Testis (tissue), 3 donors: ENCODE measurements around the gene PLSCR2. TPM values are rescaled to one million over a fixed set of nuclear protein-coding genes. Genes with fewer than 3 reads are reported as not detected.

Source experiments
- DNase-seq: peaks from one replicate; pipeline ENCODE4 v3.0.0-alpha.2; 2019
- H3K27ac ChIP-seq, 2 donors: fragments of 200-600 bp; sonication (generic); one replicate each; pipeline ENCODE4 v1.5.1; 2019
- H3K27me3 ChIP-seq: fragments of 200-600 bp; sonication (generic); one replicate; pipeline ENCODE4 v1.5.1; 2019
- H3K36me3 ChIP-seq: fragments of 200-600 bp; sonication (generic); one replicate; pipeline ENCODE4 v1.5.1; 2017; ENCODE audit warnings: low read depth; ENCODE audit errors: missing control alignments
- H3K4me1 ChIP-seq: fragments of 200-600 bp; sonication (generic); one replicate; pipeline ENCODE4 v1.5.1; 2019
- H3K4me3 ChIP-seq, 2 donors: fragments of 200-600 bp; sonication (generic); one replicate each; pipeline ENCODE4 v1.5.1; 2017 to 2019
- H3K9me3 ChIP-seq: fragments of 200-600 bp; sonication (generic); one replicate; pipeline ENCODE4 v1.5.1; 2017
- CTCF ChIP-seq, 3 experiments: fragments of 450-650 bp in 2 of 3; fragments of 200-600 bp in 1 of 3; sonication (generic) in 1 of 3; IDR thresholded peaks; one replicate each; pipeline ENCODE4 v1.5.1; 2016 to 2019; ENCODE audit warnings: antibody characterized with exemption in 3 of 3, mild to moderate bottlenecking in 2 of 3, moderate library complexity in 1 of 3
- POLR2A ChIP-seq: fragments of 450-650 bp; IDR thresholded peaks from one replicate; pipeline ENCODE4 v1.6.1; 2017; ENCODE audit warnings: antibody characterized with exemption, mild to moderate bottlenecking, moderate library complexity
- WGBS, 2 donors: methylation state at CpG; one replicate each; pipeline ENCODE4 v1.1.5; 2018; 5-methylcytosine and 5-hydroxymethylcytosine counted together
- intact Hi-C: fragments of 100-400 bp; cut with DNase I; formaldehyde crosslinking; loops from one replicate; pipeline ENCODE4 v1.15.1; 2023; ENCODE audit warnings: low total_unique reads
- polyA plus RNA-seq: library from polyadenylated mRNA; stranded (reverse); fragments of 350-450 nt; fragmentation: Illumina TruSeq; extraction: RNeasy Lipid Tissue Mini Kit (QIAGEN cat#74804); gene quantifications from one replicate; pipeline ENCODE4 v1.2.3, GENCODE V29; 2014; ENCODE audit warnings: low read depth, low replicate concordance; ENCODE audit not compliant: insufficient read depth
- total RNA-seq, 2 donors: library from RNA; depleted of rRNA; stranded (reverse); fragments of >200 nt; gene quantifications; one replicate each; pipeline ENCODE4 v1.2.3, GENCODE V29; 2016

PLSCR2 gene
- total and polyA plus RNA-seq, 3 donors from 2014 or later: 6.5 to 34.8 (median 9.4) TPM

GRCh38 chr3:146507331-146508120 lies 38.2 kb upstream of the PLSCR2 start:
- no peak for TF ChIP-seq POLR2A
- TF ChIP-seq CTCF (IDR thresholded peaks at IDR 0.05): no peak
- Histone ChIP-seq H3K4me1 (no peaks in the 10 kb centered on the region), H3K9me3 (no peaks in the 10 kb centered on the region), H3K4me3 (no peak overlapping the region), H3K27ac (peak overlapping the region in 1 of 2 donors; percentile 11), H3K27me3 (no peaks in the 10 kb centered on the region), H3K36me3 (no peaks in the 10 kb centered on the region)
- intact Hi-C loops: no loop called here
- DNase-seq: no peak
- WGBS, 2 donors: 81 to 89% methylated on average over 1 of the region's 1 CpG

- TF ChIP-seq POLR2A (no peak), CTCF (IDR thresholded peaks at IDR 0.05) (no peak)
- Histone ChIP-seq H3K9me3 (no peaks in the 10 kb centered on the region), H3K4me1 (no peaks in the 10 kb centered on the region), H3K36me3 (no peaks in the 10 kb centered on the region), H3K27me3 (no peaks in the 10 kb centered on the region), H3K4me3 (no peak overlapping the region), H3K27ac (no peak overlapping the region)
- intact Hi-C loops: no loop called here
- WGBS, 2 donors: 85 to 100% methylated on average over 1 of the region's 1 CpG
- DNase-seq: no peak
Observed at GRCh38 chr3:146505516-146505915, 36.2 kb upstream of the PLSCR2 start.

GRCh38 chr3:146504498-146505197 lies 35.3 kb upstream of the PLSCR2 start:
- no peak for DNase-seq
- TF ChIP-seq CTCF (IDR thresholded peaks at IDR 0.05) (no peak), POLR2A (no peak)
- intact Hi-C loops: no loop called here
- 62 to 68% methylated on average over 3 of the region's 3 CpGs for WGBS, 2 donors
- Histone ChIP-seq H3K4me1 (no peaks in the 10 kb centered on the region), H3K9me3 (no peaks in the 10 kb centered on the region), H3K27me3 (no peaks in the 10 kb centered on the region), H3K4me3 (no peak overlapping the region), H3K27ac (no peak overlapping the region), H3K36me3 (no peaks in the 10 kb centered on the region)

- Histone ChIP-seq H3K27ac (no peak overlapping the region), H3K9me3 (no peaks in the 10 kb centered on the region), H3K4me1 (no peaks in the 10 kb centered on the region), H3K27me3 (no peaks in the 10 kb centered on the region), H3K36me3 (no peaks in the 10 kb centered on the region), H3K4me3 (peak overlapping the region; percentile 20 to 25)
- DNase-seq: no peak
- 55 to 79% methylated on average over 12 of the region's 12 CpGs for WGBS, 2 donors
- TF ChIP-seq POLR2A (no peak), CTCF (IDR thresholded peaks at IDR 0.05) (no peak)
- intact Hi-C loops: no loop called here
Observed at GRCh38 chr3:146503461-146504202, 34.3 kb upstream of the PLSCR2 start.
